Measurements from ENCODE around the gene PRDX4. TPM values are rescaled to one million over a fixed set of nuclear protein-coding genes. Genes with fewer than 3 reads are reported as not detected.

PRDX4 gene
- 100 to 1,000 TPM in 1 of 4 donors, 10 to 100 TPM in 3; 47.6 to 126 (median 74.3) TPM for total RNA-seq

- peaks cover 0 to 23% (median 0%) of the 10 kb centered on the region in 3 donors for H3K4me1 ChIP-seq
- H3K27ac ChIP-seq = peak within 1 kb of the TSS; percentile 55 to 88 (median 81)
- ATAC-seq = peak; percentile 96
- TF ChIP-seq POLR2AphosphoS5 (IDR thresholded peaks at IDR 0.05) (peak; percentile 49), POLR2A (IDR thresholded peaks at IDR 0.05) (peak; percentile 36 to 48), EP300 (IDR thresholded peaks at IDR 0.05) (no peak)
- TF ChIP-seq, protein P1, sequence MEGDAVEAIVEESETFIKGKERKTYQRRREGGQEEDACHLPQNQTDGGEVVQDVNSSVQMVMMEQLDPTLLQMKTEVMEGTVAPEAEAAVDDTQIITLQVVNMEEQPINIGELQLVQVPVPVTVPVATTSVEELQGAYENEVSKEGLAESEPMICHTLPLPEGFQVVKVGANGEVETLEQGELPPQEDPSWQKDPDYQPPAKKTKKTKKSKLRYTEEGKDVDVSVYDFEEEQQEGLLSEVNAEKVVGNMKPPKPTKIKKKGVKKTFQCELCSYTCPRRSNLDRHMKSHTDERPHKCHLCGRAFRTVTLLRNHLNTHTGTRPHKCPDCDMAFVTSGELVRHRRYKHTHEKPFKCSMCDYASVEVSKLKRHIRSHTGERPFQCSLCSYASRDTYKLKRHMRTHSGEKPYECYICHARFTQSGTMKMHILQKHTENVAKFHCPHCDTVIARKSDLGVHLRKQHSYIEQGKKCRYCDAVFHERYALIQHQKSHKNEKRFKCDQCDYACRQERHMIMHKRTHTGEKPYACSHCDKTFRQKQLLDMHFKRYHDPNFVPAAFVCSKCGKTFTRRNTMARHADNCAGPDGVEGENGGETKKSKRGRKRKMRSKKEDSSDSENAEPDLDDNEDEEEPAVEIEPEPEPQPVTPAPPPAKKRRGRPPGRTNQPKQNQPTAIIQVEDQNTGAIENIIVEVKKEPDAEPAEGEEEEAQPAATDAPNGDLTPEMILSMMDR (IDR thresholded peaks at IDR 0.05) = no peak
- no peaks in the 10 kb centered on the region for H3K9me3 ChIP-seq
- peak within 1 kb of the TSS; percentile 66 to 67 for H3K4me3 ChIP-seq
- H3K27me3 ChIP-seq = no peaks in the 10 kb centered on the region
- 0 to 12% methylated on average over 4 to 11 of the region's 73 CpGs for WGBS, 2 donors (ENCODE audit: low coverage in 1 of 2)
- H3K36me3 ChIP-seq = peaks cover 0 to 7% of the 10 kb centered on the region in 2 donors
These were observed at the start of gene PRDX4 for GRCh38 chrX:23667239-23668177. TSS of gene PRDX4 (plus strand) at chrX:23667493. CDS start at chrX:23667571, 78 bp downstream.

DNA sequence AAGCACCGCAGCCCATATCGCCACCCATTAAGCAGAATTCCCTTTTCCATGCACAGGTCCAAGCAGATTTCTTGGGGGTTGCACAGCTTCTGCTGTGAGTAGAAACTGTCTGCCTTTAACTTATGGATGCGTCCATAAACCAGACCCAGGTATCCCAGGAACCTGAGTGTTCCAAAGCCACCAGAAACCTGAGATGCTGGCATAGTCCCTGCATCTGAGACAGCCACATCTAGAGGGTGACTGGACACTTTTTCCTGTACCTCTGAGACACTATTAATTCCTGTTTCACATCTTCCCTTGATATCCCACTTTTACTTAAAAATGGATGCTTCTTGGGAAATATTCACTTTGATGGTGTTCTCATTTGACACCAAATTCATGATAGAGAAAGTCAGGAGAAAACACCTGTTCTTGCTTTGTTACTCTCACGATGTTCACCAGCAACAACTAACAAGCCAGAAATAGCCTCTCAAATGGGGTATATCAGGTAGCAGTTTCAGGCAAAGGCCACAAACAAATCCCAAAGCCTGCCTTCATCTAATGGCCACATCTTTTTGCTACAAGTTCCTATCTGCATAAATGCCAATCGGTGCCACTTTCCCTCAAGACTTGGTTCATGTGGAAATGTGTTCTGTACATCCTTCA, 45.5 kb upstream of the PRDX4 start:
- no peaks in the 10 kb centered on the region for H3K27me3 ChIP-seq
- no peaks in the 10 kb centered on the region for H3K4me1 ChIP-seq
- H3K27ac ChIP-seq = no peak overlapping the region
- 79 to 100% methylated on average over 2 to 3 of the region's 5 CpGs for WGBS, 2 donors (ENCODE audit: low coverage in 1 of 2)
- no peaks in the 10 kb centered on the region for H3K36me3 ChIP-seq
- ATAC-seq = no peak
- no peak overlapping the region for H3K4me3 ChIP-seq
- TF ChIP-seq POLR2AphosphoS5 (IDR thresholded peaks at IDR 0.05) (no peak), EP300 (IDR thresholded peaks at IDR 0.05) (no peak), POLR2A (IDR thresholded peaks at IDR 0.05) (no peak)
- TF ChIP-seq, protein P1 (IDR thresholded peaks at IDR 0.05) = no peak
- no peaks in the 10 kb centered on the region for H3K9me3 ChIP-seq

DNA sequence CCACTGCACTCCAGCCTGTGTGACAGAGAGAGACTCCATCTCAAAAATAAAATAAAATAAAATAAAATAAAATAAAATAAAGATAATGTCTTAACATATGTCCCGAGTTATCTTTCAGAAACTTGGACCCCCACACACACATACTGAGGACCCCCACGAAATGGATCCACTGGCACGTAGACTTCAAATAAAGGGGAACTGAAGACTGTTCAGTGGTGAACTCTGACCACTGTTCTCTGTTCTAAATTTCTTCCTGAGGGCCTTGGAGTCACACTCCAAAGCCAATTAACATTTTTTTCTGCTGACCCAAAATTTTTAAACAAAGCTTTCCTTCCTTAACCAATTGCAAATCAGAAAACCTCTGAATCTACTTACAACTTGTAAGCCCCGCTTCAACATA, 43.5 kb upstream of the PRDX4 start:
- Histone ChIP-seq H3K9me3 (no peaks in the 10 kb centered on the region), H3K4me1 (no peaks in the 10 kb centered on the region), H3K27ac (no peak overlapping the region), H3K27me3 (no peaks in the 10 kb centered on the region), H3K36me3 (no peaks in the 10 kb centered on the region), H3K4me3 (no peak overlapping the region)
- WGBS, 2 donors (ENCODE audit: low coverage in 1 of 2) = 79 to 84% methylated on average over 4 of the region's 4 CpGs
- TF ChIP-seq POLR2A (IDR thresholded peaks at IDR 0.05) (no peak), POLR2AphosphoS5 (IDR thresholded peaks at IDR 0.05) (no peak), EP300 (IDR thresholded peaks at IDR 0.05) (no peak)
- TF ChIP-seq, protein P1 (IDR thresholded peaks at IDR 0.05) = no peak
- no peak for ATAC-seq

DNA sequence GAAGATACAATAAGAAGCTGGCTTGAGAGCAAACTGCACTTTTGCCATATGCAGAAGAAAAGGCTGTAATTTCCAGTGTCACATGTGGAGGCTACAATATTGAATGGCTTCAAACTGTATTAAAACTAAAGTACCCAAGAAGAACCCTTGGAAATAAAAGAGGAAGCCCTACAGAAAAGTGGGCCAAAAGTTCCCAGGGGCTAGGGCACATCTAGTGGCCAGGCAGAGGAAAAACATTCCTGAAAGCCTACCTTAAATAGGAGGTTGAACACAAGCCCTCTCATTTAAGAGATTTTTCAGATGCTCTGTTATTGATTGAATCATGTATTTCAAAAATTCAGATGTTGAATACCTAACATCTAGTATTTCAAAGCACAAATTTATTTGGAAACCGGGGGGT, 40.6 kb upstream of the PRDX4 start:
- ATAC-seq = no peak
- 33 to 69% methylated on average over 1 of the region's 1 CpG for WGBS, 2 donors (ENCODE audit: low coverage in 1 of 2)
- H3K36me3 ChIP-seq = no peaks in the 10 kb centered on the region
- no peak overlapping the region for H3K4me3 ChIP-seq
- H3K27ac ChIP-seq = no peak overlapping the region
- no peaks in the 10 kb centered on the region for H3K27me3 ChIP-seq
- TF ChIP-seq, protein P1 (IDR thresholded peaks at IDR 0.05) = no peak
- TF ChIP-seq POLR2A (IDR thresholded peaks at IDR 0.05) (no peak), POLR2AphosphoS5 (IDR thresholded peaks at IDR 0.05) (no peak), EP300 (IDR thresholded peaks at IDR 0.05) (no peak)
- H3K9me3 ChIP-seq = no peaks in the 10 kb centered on the region
- H3K4me1 ChIP-seq = no peaks in the 10 kb centered on the region
